Measurements from ENCODE around the gene ACTBL2.

ACTBL2 gene

GRCh38 chr5:57439601-57440000 is 43.0 kb downstream of the ACTBL2 start:
- POLR2A ChIA-PET = no interaction called here
- Histone ChIP-seq H3K4me1 (ENCODE audit: control insufficient read depth, insufficient read depth, low read length) (peaks cover 34% of the 10 kb centered on the region), H3K36me3 (ENCODE audit: control insufficient read depth in 2 of 2, insufficient read depth in 1 of 2, low read length in 2 of 2) (no peaks in the 10 kb centered on the region), H3K4me3 (ENCODE audit: low read depth, low read length) (no peak overlapping the region), H3K9me3 (ENCODE audit: control insufficient read depth, insufficient read depth, low read depth, low read length) (no peaks in the 10 kb centered on the region), H3K27ac (ENCODE audit: extremely low read depth, low read depth, low read length) (no peak overlapping the region; the same call in 1 of the 2 replicates)
- TF ChIP-seq ZNF202 (tag by site-specific recombination; IDR thresholded peaks at IDR 0.05; ENCODE audit: borderline replicate concordance) (no peak), PRDM6 (tag by site-specific recombination; IDR thresholded peaks at IDR 0.05) (no peak), ZNF473 (tag by site-specific recombination; IDR thresholded peaks at IDR 0.05) (no peak), ZNF768 (tag by site-specific recombination; IDR thresholded peaks at IDR 0.05) (no peak), ZSCAN23 (tag by site-specific recombination; IDR thresholded peaks at IDR 0.05) (no peak), ZNF214 (tag by site-specific recombination; IDR thresholded peaks at IDR 0.05; ENCODE audit: borderline replicate concordance) (no peak), ZNF23 (tag by site-specific recombination; IDR thresholded peaks at IDR 0.05; ENCODE audit: borderline replicate concordance) (no peak), ZNF645 (tag by site-specific recombination; IDR thresholded peaks at IDR 0.05) (no peak), MYNN (tag by site-specific recombination; IDR thresholded peaks at IDR 0.05; ENCODE audit: borderline replicate concordance) (no peak), TRIM28 (IDR thresholded peaks at IDR 0.05; ENCODE audit: borderline replicate concordance, low read length) (no peak), ZNF513 (tag by site-specific recombination; IDR thresholded peaks at IDR 0.05) (no peak), ZNF248 (tag by site-specific recombination; IDR thresholded peaks at IDR 0.05) (no peak), INSM2 (tag by site-specific recombination; IDR thresholded peaks at IDR 0.05) (no peak), ZNF266 (tag by site-specific recombination; IDR thresholded peaks at IDR 0.05; ENCODE audit: low read depth) (no peak), WT1 (tag by site-specific recombination; IDR thresholded peaks at IDR 0.05) (no peak)
- TF ChIP-seq, protein P1, sequence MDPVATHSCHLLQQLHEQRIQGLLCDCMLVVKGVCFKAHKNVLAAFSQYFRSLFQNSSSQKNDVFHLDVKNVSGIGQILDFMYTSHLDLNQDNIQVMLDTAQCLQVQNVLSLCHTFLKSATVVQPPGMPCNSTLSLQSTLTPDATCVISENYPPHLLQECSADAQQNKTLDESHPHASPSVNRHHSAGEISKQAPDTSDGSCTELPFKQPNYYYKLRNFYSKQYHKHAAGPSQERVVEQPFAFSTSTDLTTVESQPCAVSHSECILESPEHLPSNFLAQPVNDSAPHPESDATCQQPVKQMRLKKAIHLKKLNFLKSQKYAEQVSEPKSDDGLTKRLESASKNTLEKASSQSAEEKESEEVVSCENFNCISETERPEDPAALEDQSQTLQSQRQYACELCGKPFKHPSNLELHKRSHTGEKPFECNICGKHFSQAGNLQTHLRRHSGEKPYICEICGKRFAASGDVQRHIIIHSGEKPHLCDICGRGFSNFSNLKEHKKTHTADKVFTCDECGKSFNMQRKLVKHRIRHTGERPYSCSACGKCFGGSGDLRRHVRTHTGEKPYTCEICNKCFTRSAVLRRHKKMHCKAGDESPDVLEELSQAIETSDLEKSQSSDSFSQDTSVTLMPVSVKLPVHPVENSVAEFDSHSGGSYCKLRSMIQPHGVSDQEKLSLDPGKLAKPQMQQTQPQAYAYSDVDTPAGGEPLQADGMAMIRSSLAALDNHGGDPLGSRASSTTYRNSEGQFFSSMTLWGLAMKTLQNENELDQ (tag by site-specific recombination; IDR thresholded peaks at IDR 0.05; ENCODE audit: low read depth) = no peak
- TF ChIP-seq, protein P2, sequence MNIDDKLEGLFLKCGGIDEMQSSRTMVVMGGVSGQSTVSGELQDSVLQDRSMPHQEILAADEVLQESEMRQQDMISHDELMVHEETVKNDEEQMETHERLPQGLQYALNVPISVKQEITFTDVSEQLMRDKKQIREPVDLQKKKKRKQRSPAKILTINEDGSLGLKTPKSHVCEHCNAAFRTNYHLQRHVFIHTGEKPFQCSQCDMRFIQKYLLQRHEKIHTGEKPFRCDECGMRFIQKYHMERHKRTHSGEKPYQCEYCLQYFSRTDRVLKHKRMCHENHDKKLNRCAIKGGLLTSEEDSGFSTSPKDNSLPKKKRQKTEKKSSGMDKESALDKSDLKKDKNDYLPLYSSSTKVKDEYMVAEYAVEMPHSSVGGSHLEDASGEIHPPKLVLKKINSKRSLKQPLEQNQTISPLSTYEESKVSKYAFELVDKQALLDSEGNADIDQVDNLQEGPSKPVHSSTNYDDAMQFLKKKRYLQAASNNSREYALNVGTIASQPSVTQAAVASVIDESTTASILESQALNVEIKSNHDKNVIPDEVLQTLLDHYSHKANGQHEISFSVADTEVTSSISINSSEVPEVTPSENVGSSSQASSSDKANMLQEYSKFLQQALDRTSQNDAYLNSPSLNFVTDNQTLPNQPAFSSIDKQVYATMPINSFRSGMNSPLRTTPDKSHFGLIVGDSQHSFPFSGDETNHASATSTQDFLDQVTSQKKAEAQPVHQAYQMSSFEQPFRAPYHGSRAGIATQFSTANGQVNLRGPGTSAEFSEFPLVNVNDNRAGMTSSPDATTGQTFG (tag by site-specific recombination; IDR thresholded peaks at IDR 0.05; ENCODE audit: borderline replicate concordance) = no peak
- TF ChIP-seq, protein P3, sequence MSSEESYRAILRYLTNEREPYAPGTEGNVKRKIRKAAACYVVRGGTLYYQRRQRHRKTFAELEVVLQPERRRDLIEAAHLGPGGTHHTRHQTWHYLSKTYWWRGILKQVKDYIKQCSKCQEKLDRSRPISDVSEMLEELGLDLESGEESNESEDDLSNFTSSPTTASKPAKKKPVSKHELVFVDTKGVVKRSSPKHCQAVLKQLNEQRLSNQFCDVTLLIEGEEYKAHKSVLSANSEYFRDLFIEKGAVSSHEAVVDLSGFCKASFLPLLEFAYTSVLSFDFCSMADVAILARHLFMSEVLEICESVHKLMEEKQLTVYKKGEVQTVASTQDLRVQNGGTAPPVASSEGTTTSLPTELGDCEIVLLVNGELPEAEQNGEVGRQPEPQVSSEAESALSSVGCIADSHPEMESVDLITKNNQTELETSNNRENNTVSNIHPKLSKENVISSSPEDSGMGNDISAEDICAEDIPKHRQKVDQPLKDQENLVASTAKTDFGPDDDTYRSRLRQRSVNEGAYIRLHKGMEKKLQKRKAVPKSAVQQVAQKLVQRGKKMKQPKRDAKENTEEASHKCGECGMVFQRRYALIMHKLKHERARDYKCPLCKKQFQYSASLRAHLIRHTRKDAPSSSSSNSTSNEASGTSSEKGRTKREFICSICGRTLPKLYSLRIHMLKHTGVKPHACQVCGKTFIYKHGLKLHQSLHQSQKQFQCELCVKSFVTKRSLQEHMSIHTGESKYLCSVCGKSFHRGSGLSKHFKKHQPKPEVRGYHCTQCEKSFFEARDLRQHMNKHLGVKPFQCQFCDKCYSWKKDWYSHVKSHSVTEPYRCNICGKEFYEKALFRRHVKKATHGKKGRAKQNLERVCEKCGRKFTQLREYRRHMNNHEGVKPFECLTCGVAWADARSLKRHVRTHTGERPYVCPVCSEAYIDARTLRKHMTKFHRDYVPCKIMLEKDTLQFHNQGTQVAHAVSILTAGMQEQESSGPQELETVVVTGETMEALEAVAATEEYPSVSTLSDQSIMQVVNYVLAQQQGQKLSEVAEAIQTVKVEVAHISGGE (tag by site-specific recombination; conservative IDR thresholded peaks at IDR 0.05; ENCODE audit: low read depth) = no peak
- TF ChIP-seq, protein P4, sequence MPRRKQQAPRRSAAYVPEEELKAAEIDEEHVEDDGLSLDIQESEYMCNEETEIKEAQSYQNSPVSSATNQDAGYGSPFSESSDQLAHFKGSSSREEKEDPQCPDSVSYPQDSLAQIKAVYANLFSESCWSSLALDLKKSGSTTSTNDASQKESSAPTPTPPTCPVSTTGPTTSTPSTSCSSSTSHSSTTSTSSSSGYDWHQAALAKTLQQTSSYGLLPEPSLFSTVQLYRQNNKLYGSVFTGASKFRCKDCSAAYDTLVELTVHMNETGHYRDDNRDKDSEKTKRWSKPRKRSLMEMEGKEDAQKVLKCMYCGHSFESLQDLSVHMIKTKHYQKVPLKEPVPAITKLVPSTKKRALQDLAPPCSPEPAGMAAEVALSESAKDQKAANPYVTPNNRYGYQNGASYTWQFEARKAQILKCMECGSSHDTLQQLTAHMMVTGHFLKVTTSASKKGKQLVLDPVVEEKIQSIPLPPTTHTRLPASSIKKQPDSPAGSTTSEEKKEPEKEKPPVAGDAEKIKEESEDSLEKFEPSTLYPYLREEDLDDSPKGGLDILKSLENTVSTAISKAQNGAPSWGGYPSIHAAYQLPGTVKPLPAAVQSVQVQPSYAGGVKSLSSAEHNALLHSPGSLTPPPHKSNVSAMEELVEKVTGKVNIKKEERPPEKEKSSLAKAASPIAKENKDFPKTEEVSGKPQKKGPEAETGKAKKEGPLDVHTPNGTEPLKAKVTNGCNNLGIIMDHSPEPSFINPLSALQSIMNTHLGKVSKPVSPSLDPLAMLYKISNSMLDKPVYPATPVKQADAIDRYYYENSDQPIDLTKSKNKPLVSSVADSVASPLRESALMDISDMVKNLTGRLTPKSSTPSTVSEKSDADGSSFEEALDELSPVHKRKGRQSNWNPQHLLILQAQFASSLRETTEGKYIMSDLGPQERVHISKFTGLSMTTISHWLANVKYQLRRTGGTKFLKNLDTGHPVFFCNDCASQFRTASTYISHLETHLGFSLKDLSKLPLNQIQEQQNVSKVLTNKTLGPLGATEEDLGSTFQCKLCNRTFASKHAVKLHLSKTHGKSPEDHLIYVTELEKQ (tag by site-specific recombination; IDR thresholded peaks at IDR 0.05; ENCODE audit: borderline replicate concordance) = no peak
- CTCF ChIA-PET = interaction anchor here (0.6 to 1.3 kb wide), 2 partner anchors 9 to 1815 kb away, joined by 3 to 5 read pairs; no protein-coding TSS in a partner anchor

Data from HEK293 (cell line).